IMR-90 (cell line): ENCODE results near the gene KBTBD13. TPM values are rescaled to one million over a fixed set of nuclear protein-coding genes. Genes with fewer than 3 reads are reported as not detected.

Source experiments
- ATAC-seq: fragments of 200-7000 bp; cut with Tn5 transposase; 2 replicates; pipeline ENCODE4 v1.9.1; 2020; ENCODE audit warnings: low read depth, mild to moderate bottlenecking, moderate library complexity
- BruUV-seq: library from RNA; stranded (reverse); fragments of 400-500 nt; replicated peaks from 2 replicates; lab custom pipeline; 2021; lab: Mats Ljungman, UMichigan
- CTCF ChIA-PET: fragments of 300-600 bp; formaldehyde crosslinking; extraction: SDS; loops from one replicate; lab custom pipeline; 2021; ENCODE audit warnings: antibody characterized with exemption; lab: Yijun Ruan, JAX
- POLR2A ChIA-PET: fragments of 300-600 bp; sonication (Branson Sonifier 250); formaldehyde crosslinking; loops from one replicate; lab custom pipeline; 2022; ENCODE audit warnings: antibody characterized with exemption; ENCODE audit not compliant: unreplicated experiment; lab: Charles Lee
- DNase-seq: peaks from one replicate; pipeline ENCODE4 v3.0.0; 2013
- H2AFZ ChIP-seq: replicated peaks from 2 replicates; pipeline ENCODE3; 2013; ENCODE audit warnings: low read length, mild to moderate bottlenecking; ENCODE audit not compliant: poor library complexity
- H2AK5ac ChIP-seq: 2 replicates; pipeline ENCODE4 v1.6.1; 2013; ENCODE audit warnings: low read depth, low read length, inconsistent platforms
- H2AK9ac ChIP-seq: replicated peaks from 2 replicates; pipeline ENCODE3; 2013; ENCODE audit warnings: mild to moderate bottlenecking, low read depth, low read length, moderate library complexity; ENCODE audit not compliant: poor library complexity
- H2BK120ac ChIP-seq: 2 replicates; pipeline ENCODE4 v1.6.1; 2013; ENCODE audit warnings: low read depth, low read length, inconsistent platforms
- H2BK15ac ChIP-seq: 3 replicates; pipeline ENCODE4 v1.6.1; 2013; ENCODE audit warnings: low read depth, low read length, inconsistent platforms
- H2BK20ac ChIP-seq: 2 replicates; pipeline ENCODE4 v1.6.1; 2013; ENCODE audit warnings: low read depth, mild to moderate bottlenecking, inconsistent platforms, low read length, moderate library complexity
- H2BK5ac ChIP-seq: 2 replicates; pipeline ENCODE4 v1.6.1; 2013; ENCODE audit warnings: mild to moderate bottlenecking, low read depth, low read length, inconsistent platforms; ENCODE audit not compliant: poor library complexity, severe bottlenecking
- H3K14ac ChIP-seq: replicated peaks from 2 replicates; pipeline ENCODE4 v1.6.1; 2013; ENCODE audit warnings: low read depth, low read length, inconsistent platforms
- H3K18ac ChIP-seq: 2 replicates; pipeline ENCODE4 v1.6.1; 2013; ENCODE audit warnings: low read depth, low read length, control low read depth
- H3K23ac ChIP-seq: 2 replicates; pipeline ENCODE4 v1.6.1; 2013; ENCODE audit warnings: low read depth, low read length, inconsistent platforms
- H3K27ac ChIP-seq: 2 replicates; pipeline ENCODE4 v1.5.1; 2013; ENCODE audit warnings: mild to moderate bottlenecking, control low read depth, low read length; ENCODE audit not compliant: insufficient read depth
- H3K27me3 ChIP-seq: 2 replicates; pipeline ENCODE4 v1.6.1; 2013; ENCODE audit warnings: low read length; ENCODE audit not compliant: control insufficient read depth, insufficient read depth
- H3K36me3 ChIP-seq: 2 replicates; pipeline ENCODE4 v1.6.1; 2013; ENCODE audit warnings: low read length, mixed read lengths; ENCODE audit not compliant: control insufficient read depth, insufficient read depth
- H3K4ac ChIP-seq: 2 replicates; pipeline ENCODE4 v1.6.1; 2013; ENCODE audit warnings: low read depth, low read length, inconsistent platforms
- H3K4me1 ChIP-seq: 2 replicates; pipeline ENCODE4 v1.6.1; 2013; ENCODE audit warnings: low read length, mixed read lengths; ENCODE audit not compliant: control insufficient read depth, insufficient read depth
- H3K4me2 ChIP-seq: 2 replicates; pipeline ENCODE4 v1.6.1; 2013; ENCODE audit warnings: low read depth, mild to moderate bottlenecking, control low read depth, low read length, moderate library complexity
- H3K4me3 ChIP-seq: 2 replicates; pipeline ENCODE4 v1.5.1; 2013; ENCODE audit warnings: low read depth, mild to moderate bottlenecking, control low read depth, low read length, moderate library complexity; ENCODE audit not compliant: insufficient read depth
- H3K56ac ChIP-seq: 2 replicates; pipeline ENCODE4 v1.6.1; 2013; ENCODE audit warnings: low read length, inconsistent platforms; ENCODE audit not compliant: insufficient read depth; ENCODE audit errors: extremely low read depth
- H3K79me1 ChIP-seq, 2 experiments: 2 replicates each; pipeline ENCODE4 v1.6.1; 2013; ENCODE audit warnings: low read length in 2 of 2, inconsistent platforms in 1 of 2, low read depth in 1 of 2
- H3K9ac ChIP-seq: 2 replicates; pipeline ENCODE4 v1.6.1; 2013; ENCODE audit warnings: low read depth, low read length, control low read depth
- H3K9me1 ChIP-seq: 2 replicates; pipeline ENCODE4 v1.6.1; 2013; ENCODE audit warnings: low read length, inconsistent platforms; ENCODE audit not compliant: insufficient read depth
- H3K9me3 ChIP-seq: 2 replicates; pipeline ENCODE4 v1.6.1; 2013; ENCODE audit warnings: low read length; ENCODE audit not compliant: control insufficient read depth, insufficient read depth
- H4K20me1 ChIP-seq: 2 replicates; pipeline ENCODE4 v1.6.1; 2013; ENCODE audit warnings: low read length, inconsistent platforms; ENCODE audit not compliant: insufficient read depth
- H4K5ac ChIP-seq: 2 replicates; pipeline ENCODE4 v1.6.1; 2013; ENCODE audit warnings: mild to moderate bottlenecking, low read depth, low read length, control low read depth
- H4K8ac ChIP-seq, 2 experiments: 2 replicates each; pipeline ENCODE4 v1.6.1; 2013; ENCODE audit warnings: low read depth in 2 of 2, low read length in 2 of 2, control low read depth in 1 of 2, inconsistent platforms in 1 of 2
- H4K91ac ChIP-seq: 2 replicates; pipeline ENCODE4 v1.6.1; 2013; ENCODE audit warnings: low read depth, low read length, inconsistent platforms; ENCODE audit not compliant: insufficient read depth
- BHLHE40 ChIP-seq: fragments of 150-350 bp; IDR thresholded peaks from 2 replicates; pipeline ENCODE4 v1.6.1; 2016; ENCODE audit warnings: mild to moderate bottlenecking, low read depth, low read length
- CHD1 ChIP-seq: IDR thresholded peaks from 2 replicates; pipeline ENCODE4 v1.6.1; 2012; ENCODE audit warnings: low read depth, low read length, improper control_type of control experiment
- MAFK ChIP-seq: IDR thresholded peaks from 2 replicates; pipeline ENCODE4 v1.6.1; 2012; ENCODE audit warnings: low read depth, low read length, improper control_type of control experiment
- RAD21 ChIP-seq: IDR thresholded peaks from 2 replicates; pipeline ENCODE4 v1.6.1; 2012; ENCODE audit warnings: low read length, improper control_type of control experiment
- WGBS, 2 experiments: methylation state at CpG; one replicate each; pipeline versions ENCODE4 v1.1.5 to v1.1.7; 2013; ENCODE audit warnings: missing lambda C conversion rate in 2 of 2; ENCODE audit not compliant: insufficient read length in 1 of 2; ENCODE audit errors: extremely low coverage in 2 of 2; 5-methylcytosine and 5-hydroxymethylcytosine counted together
- dilution Hi-C: fragments of 300-500 bp; cut with HindIII; formaldehyde crosslinking; loops from one replicate; pipeline ENCODE4 v1.14.3; 2018; ENCODE audit warnings: low sequenced_read_pairs; ENCODE audit not compliant: unreplicated experiment
- in situ Hi-C: fragments of 300-500 bp; cut with MboI; formaldehyde crosslinking; loops from 3 replicates; pipeline ENCODE4 v1.14.3; 2019; ENCODE audit warnings: low sequenced_read_pairs, inconsistent platforms, mixed read lengths
- intact Hi-C: fragments of 100-400 bp; cut with micrococcal nuclease; formaldehyde crosslinking; loops from 2 replicates; pipeline ENCODE4 v1.10.0; 2022
- polyA plus RNA-seq, 3 experiments: library from polyadenylated mRNA; depleted of rRNA; stranded (reverse); fragments of >200 nt; gene quantifications; 2 replicates each; pipeline ENCODE4 v1.2.3, GENCODE V29; 2012; ENCODE audit warnings: low replicate concordance in 1 of 3
- total RNA-seq: library from RNA; depleted of rRNA; stranded (reverse); fragments of >200 nt; gene quantifications from 2 replicates; pipeline ENCODE4 v1.2.3, GENCODE V29; 2012
- TF ChIP-seq, protein P1 (sequence below): fragments of 150-350 bp; IDR thresholded peaks from 2 replicates; pipeline ENCODE4 v1.6.1; 2017; ENCODE audit warnings: mild to moderate bottlenecking, antibody characterized with exemption, low read length, low read depth

Gene KBTBD13
- total and polyA plus RNA-seq, 2 of the 4 experiments (the other 2 are of a cell fraction), result not detected

DNA sequence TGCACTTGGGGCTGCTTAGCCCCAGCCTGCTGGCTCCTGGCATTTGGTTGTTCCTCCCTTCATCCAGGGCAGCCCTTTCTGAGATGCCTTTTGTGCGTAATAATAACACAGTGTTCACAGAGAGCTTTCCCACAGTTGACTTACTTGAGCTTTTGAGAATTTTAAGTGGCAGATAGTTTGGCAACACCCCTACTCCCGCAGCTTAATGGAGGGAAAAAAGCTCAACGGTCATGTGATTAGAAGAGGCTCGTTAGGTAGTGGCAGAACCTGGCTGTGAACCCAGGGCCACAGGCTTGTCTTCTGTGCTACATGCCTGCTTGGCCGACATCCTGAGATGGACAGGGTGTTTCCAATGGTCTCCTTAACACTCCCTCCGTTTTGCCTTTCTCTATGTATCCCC, 4.7 kb downstream of the KBTBD13 start:
- no peak overlapping the region for H4K91ac ChIP-seq
- intact Hi-C loops, result no loop called here
- CTCF ChIA-PET, result no interaction called here
- no peak overlapping the region for H2BK120ac ChIP-seq
- WGBS, 2 experiments, result 87% methylated on average over 3 of the region's 6 CpGs; no CpG with 5 or more reads in 1 of the 2 experiments
- no TSS peak for BruUV-seq
- H3K56ac ChIP-seq, result no peak overlapping the region
- no peak overlapping the region for H2AFZ ChIP-seq
- no peak overlapping the region for H2BK20ac ChIP-seq
- H2AK9ac ChIP-seq, result no peak overlapping the region
- H3K36me3 ChIP-seq, result no peaks in the 10 kb centered on the region
- TF ChIP-seq MAFK, result no peak
- no peak for TF ChIP-seq CHD1
- TF ChIP-seq, protein P1, sequence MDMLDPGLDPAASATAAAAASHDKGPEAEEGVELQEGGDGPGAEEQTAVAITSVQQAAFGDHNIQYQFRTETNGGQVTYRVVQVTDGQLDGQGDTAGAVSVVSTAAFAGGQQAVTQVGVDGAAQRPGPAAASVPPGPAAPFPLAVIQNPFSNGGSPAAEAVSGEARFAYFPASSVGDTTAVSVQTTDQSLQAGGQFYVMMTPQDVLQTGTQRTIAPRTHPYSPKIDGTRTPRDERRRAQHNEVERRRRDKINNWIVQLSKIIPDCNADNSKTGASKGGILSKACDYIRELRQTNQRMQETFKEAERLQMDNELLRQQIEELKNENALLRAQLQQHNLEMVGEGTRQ, result no peak
- TF ChIP-seq BHLHE40, result no peak
- no peak for TF ChIP-seq RAD21
- H3K14ac ChIP-seq, result no peak overlapping the region
- H3K27ac ChIP-seq, result no peak overlapping the region
- dilution Hi-C loops, result no loop called here
- no peak overlapping the region for H3K4ac ChIP-seq
- peaks cover 19% of the 10 kb centered on the region; the same call in 1 of the 2 replicates for H3K4me1 ChIP-seq
- POLR2A ChIA-PET, result no interaction called here
- H3K4me2 ChIP-seq, result no peak overlapping the region
- H3K79me1 ChIP-seq, result no peaks in the 10 kb centered on the region
- no peak overlapping the region for H2BK5ac ChIP-seq
- ATAC-seq, result no peak
- no peak overlapping the region for H2AK5ac ChIP-seq
- no peak overlapping the region for H3K4me3 ChIP-seq
- no peaks in the 10 kb centered on the region for H3K9me3 ChIP-seq
- no peaks in the 10 kb centered on the region; the same call in none of the 2 replicates for H4K20me1 ChIP-seq
- in situ Hi-C loops, result loop anchor here (10.0 kb wide), 1 partner anchor 46 kb away; no protein-coding TSS in a partner anchor
- no peak for DNase-seq
- no peak overlapping the region for H3K9ac ChIP-seq
- H3K27me3 ChIP-seq, result peaks cover 61% of the 10 kb centered on the region
- H3K23ac ChIP-seq, result no peak overlapping the region
- no peaks in the 10 kb centered on the region for H3K9me1 ChIP-seq
- no peak overlapping the region for H3K18ac ChIP-seq
- H4K5ac ChIP-seq, result no peak overlapping the region
- H2BK15ac ChIP-seq, result no peak overlapping the region
- H4K8ac ChIP-seq, result no peak overlapping the region
